ENCODE measurements around the gene CDCA7L. TPM values are rescaled to one million over a fixed set of nuclear protein-coding genes. Genes with fewer than 3 reads are reported as not detected.

Gene CDCA7L
- total and polyA plus RNA-seq, 3 donors from 2014 or later: 39.9 to 47.1 (median 46.1) TPM

GRCh38 chr7:21947056-21947455 is 1.4 kb upstream of the CDCA7L start:
- Histone ChIP-seq H3K27ac (no peak overlapping the region), H3K36me3 (ENCODE audit: low read depth, missing control alignments) (no peaks in the 10 kb centered on the region), H3K9me3 (no peaks in the 10 kb centered on the region), H3K27me3 (no peaks in the 10 kb centered on the region), H3K4me3 (no peak overlapping the region), H3K4me1 (no peaks in the 10 kb centered on the region)
- intact Hi-C loops (cut with DNase I; ENCODE audit: low total_unique reads): no loop called here
- WGBS, 2 donors: 43 to 63% methylated on average over 3 of the region's 3 CpGs
- no peak for TF ChIP-seq CTCF (IDR thresholded peaks at IDR 0.05)
- TF ChIP-seq POLR2A (IDR thresholded peaks at IDR 0.05): no peak
- no peak for DNase-seq

- 25 to 45% methylated on average over 3 to 8 of the region's 8 CpGs for WGBS, 2 donors
- peak overlapping the region; percentile 46 to 67 for H3K4me3 ChIP-seq
- peak overlapping the region; percentile 29 to 67 for H3K27ac ChIP-seq
- no peaks in the 10 kb centered on the region for H3K36me3 ChIP-seq (ENCODE audit: low read depth, missing control alignments)
- H3K9me3 ChIP-seq: no peaks in the 10 kb centered on the region
- no peaks in the 10 kb centered on the region for H3K4me1 ChIP-seq
- H3K27me3 ChIP-seq: no peaks in the 10 kb centered on the region
- no peak for TF ChIP-seq CTCF (IDR thresholded peaks at IDR 0.05)
- TF ChIP-seq POLR2A (IDR thresholded peaks at IDR 0.05): no peak
- intact Hi-C loops (cut with DNase I; ENCODE audit: low total_unique reads): no loop called here
- no peak for DNase-seq
Measured at GRCh38 chr7:21946222-21946709, 567 bp upstream of the CDCA7L start.

GRCh38 chr7:21944616-21945453 is 864 bp downstream of the CDCA7L start:
- TF ChIP-seq CTCF (IDR thresholded peaks at IDR 0.05) (no peak), POLR2A (IDR thresholded peaks at IDR 0.05) (no peak)
- Histone ChIP-seq H3K4me1 (no peaks in the 10 kb centered on the region), H3K27ac (peak overlapping the region; percentile 29 to 67), H3K4me3 (peak overlapping the region; percentile 46 to 67), H3K27me3 (no peaks in the 10 kb centered on the region), H3K9me3 (no peaks in the 10 kb centered on the region), H3K36me3 (ENCODE audit: low read depth, missing control alignments) (no peaks in the 10 kb centered on the region)
- intact Hi-C loops (cut with DNase I; ENCODE audit: low total_unique reads): no loop called here
- peak; percentile 40 for DNase-seq
- WGBS, 2 donors: 1% methylated on average over 34 of the region's 34 CpGs

- Histone ChIP-seq H3K4me3 (no peak overlapping the region), H3K9me3 (no peaks in the 10 kb centered on the region), H3K27me3 (no peaks in the 10 kb centered on the region), H3K27ac (no peak overlapping the region), H3K36me3 (ENCODE audit: low read depth, missing control alignments) (no peaks in the 10 kb centered on the region), H3K4me1 (no peaks in the 10 kb centered on the region)
- no peak for TF ChIP-seq CTCF (IDR thresholded peaks at IDR 0.05)
- TF ChIP-seq POLR2A (IDR thresholded peaks at IDR 0.05): no peak
- intact Hi-C loops (cut with DNase I; ENCODE audit: low total_unique reads): no loop called here
- no peak for DNase-seq
- WGBS, 2 donors: 63 to 78% methylated on average over 5 of the region's 5 CpGs
Measured at GRCh38 chr7:21943436-21943835, 2.3 kb downstream of the CDCA7L start.

Measured in testis (tissue), 3 donors.